HepG2 (cell line): ENCODE results near the gene EVPLL. TPM values are rescaled to one million over a fixed set of nuclear protein-coding genes. Genes with fewer than 3 reads are reported as not detected.

ENCODE experiments used
- CTCF ChIP-seq: sonication (generic); formaldehyde crosslinking; IDR thresholded peaks from 2 replicates; pipeline ENCODE4 v1.5.0; 2020; ENCODE audit warnings: mild to moderate bottlenecking, missing genetic modification reagents, moderate library complexity
- DMAP1 ChIP-seq: IDR thresholded peaks from 2 replicates; pipeline ENCODE4 v1.6.1; 2016
- FOXP1 ChIP-seq, 2 experiments: fragments of 450-650 bp in 1 of 2; IDR thresholded peaks; 2 replicates each; pipeline ENCODE4 v1.6.1; 2017 to 2018; ENCODE audit warnings: antibody characterized with exemption in 1 of 2
- KAT8 ChIP-seq: IDR thresholded peaks from 2 replicates; pipeline ENCODE4 v1.6.1; 2016; ENCODE audit warnings: missing genetic modification reagents, missing compliant biosample characterization
- KIAA2018 ChIP-seq: sonication (generic); formaldehyde crosslinking; IDR thresholded peaks from 2 replicates; pipeline ENCODE4 v1.5.0; 2020; ENCODE audit warnings: mild to moderate bottlenecking, missing genetic modification reagents, borderline replicate concordance
- RFXANK ChIP-seq: IDR thresholded peaks from 2 replicates; pipeline ENCODE4 v1.6.1; 2016
- ZBTB10 ChIP-seq: sonication (generic); formaldehyde crosslinking; IDR thresholded peaks from 2 replicates; pipeline ENCODE4 v1.4.0; 2020; ENCODE audit warnings: missing genetic modification reagents, borderline replicate concordance
- ZNF446 ChIP-seq: sonication (generic); formaldehyde crosslinking; IDR thresholded peaks from 2 replicates; pipeline ENCODE4 v1.5.0; 2020; ENCODE audit warnings: mild to moderate bottlenecking, missing genetic modification reagents
- ZNF576 ChIP-seq: sonication (generic); formaldehyde crosslinking; IDR thresholded peaks from 2 replicates; pipeline ENCODE4 v1.4.0; 2020; ENCODE audit warnings: mild to moderate bottlenecking, missing genetic modification reagents
- ZXDC ChIP-seq: sonication (generic); formaldehyde crosslinking; IDR thresholded peaks from 2 replicates; pipeline ENCODE4 v1.5.0; 2020; ENCODE audit warnings: mild to moderate bottlenecking, missing genetic modification reagents
- polyA plus RNA-seq, 8 experiments: library from polyadenylated mRNA; depleted of rRNA in 3 of 8; stranded (reverse) in 7 of 8; unstranded in 1 of 8; fragments of >200 nt; fragmentation: Illumina TruSeq in 4 of 8; extraction: Trizol in 4 of 8; gene quantifications; 2 replicates each; pipeline versions ENCODE4 v1.2.1 to v1.2.3, GENCODE V29; 2011 to 2016; ENCODE audit warnings: low read depth in 4 of 8, missing spikeins in 1 of 8, mixed read lengths in 1 of 8; ENCODE audit not compliant: insufficient read depth in 1 of 8
- total RNA-seq, 5 experiments: library from RNA; depleted of rRNA; stranded (reverse); fragments of >200 nt; fragmentation: Illumina TruSeq; extraction: Trizol; gene quantifications; 2 replicates each; pipeline ENCODE4 v1.2.3, GENCODE V29; 2016; ENCODE audit warnings: low read depth in 1 of 5

EVPLL gene
- total and polyA plus RNA-seq, 2 of the 13 experiments (the other 11 are each of a cell fraction or from before 2014, with no cell fraction given) = 0.07 TPM; not detected in 1

- TF ChIP-seq CTCF (CRISPR knock-in tag) (no peak), ZXDC (CRISPR knock-in tag) (no peak), ZNF446 (CRISPR knock-in tag) (peak; percentile 82; the same call in 1 of the 2 replicates), ZNF576 (CRISPR knock-in tag) (no peak), FOXP1 (IDR thresholded peaks at IDR 0.05) (no peak), FOXP1 (CRISPR knock-in tag; IDR thresholded peaks at IDR 0.05) (no peak), DMAP1 (peak; percentile 75; the same call in 1 of the 2 replicates), ZBTB10 (CRISPR knock-in tag) (peak; percentile 78), KAT8 (CRISPR knock-in tag) (peak; percentile 72), KIAA2018 (CRISPR knock-in tag) (no peak), RFXANK (no peak)
Observed at GRCh38 chr17:18363101-18364049, 14.2 kb upstream of the EVPLL start, which contains the start of gene SHMT1 (continued).
